Measurements from ENCODE around the gene TBC1D3B.
"Not testable (repeated sequence)": the region's sequence is repeated elsewhere in the genome, so short reads cannot be mapped to it uniquely, and the experiment has no call there.

The TBC1D3B gene

DNA sequence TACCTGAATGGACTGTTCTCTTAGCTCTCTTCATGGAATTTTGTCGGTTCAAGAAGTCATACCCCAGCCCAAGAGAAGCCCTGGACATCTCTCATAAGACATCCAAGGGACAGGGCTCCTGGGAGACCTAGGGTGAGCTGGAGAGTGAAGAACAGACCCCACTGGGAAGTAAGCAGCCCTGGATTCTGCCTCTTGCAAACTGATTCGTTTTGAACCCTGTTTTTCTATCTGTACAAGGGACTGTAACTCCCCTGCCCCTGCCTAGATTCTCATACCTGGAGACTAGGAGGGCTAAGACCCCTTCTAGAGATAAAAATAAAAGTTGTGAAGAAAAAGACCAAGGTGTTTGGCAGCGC lies 19.7 kb upstream of the TBC1D3B start:
- no peaks in the 10 kb centered on the region for H3K9me3 ChIP-seq (ENCODE audit: low read length)
- H3K27ac ChIP-seq (ENCODE audit: low read depth, low read length), result no peak overlapping the region
- no peak overlapping the region for H3K4me3 ChIP-seq (ENCODE audit: low read depth in 1 of 2, low read length in 2 of 2)
- H3K36me3 ChIP-seq (ENCODE audit: insufficient read depth, low read length), result no peaks in the 10 kb centered on the region
- H3K9ac ChIP-seq (ENCODE audit: low read length), result no peak overlapping the region
- no peaks in the 10 kb centered on the region for H3K4me1 ChIP-seq (ENCODE audit: insufficient read depth, low read length)
- peaks cover 0 to 7% of the 10 kb centered on the region in 2 donors for H3K27me3 ChIP-seq (ENCODE audit: control insufficient read depth in 1 of 2, insufficient read depth in 2 of 2, low read length in 2 of 2)

DNA sequence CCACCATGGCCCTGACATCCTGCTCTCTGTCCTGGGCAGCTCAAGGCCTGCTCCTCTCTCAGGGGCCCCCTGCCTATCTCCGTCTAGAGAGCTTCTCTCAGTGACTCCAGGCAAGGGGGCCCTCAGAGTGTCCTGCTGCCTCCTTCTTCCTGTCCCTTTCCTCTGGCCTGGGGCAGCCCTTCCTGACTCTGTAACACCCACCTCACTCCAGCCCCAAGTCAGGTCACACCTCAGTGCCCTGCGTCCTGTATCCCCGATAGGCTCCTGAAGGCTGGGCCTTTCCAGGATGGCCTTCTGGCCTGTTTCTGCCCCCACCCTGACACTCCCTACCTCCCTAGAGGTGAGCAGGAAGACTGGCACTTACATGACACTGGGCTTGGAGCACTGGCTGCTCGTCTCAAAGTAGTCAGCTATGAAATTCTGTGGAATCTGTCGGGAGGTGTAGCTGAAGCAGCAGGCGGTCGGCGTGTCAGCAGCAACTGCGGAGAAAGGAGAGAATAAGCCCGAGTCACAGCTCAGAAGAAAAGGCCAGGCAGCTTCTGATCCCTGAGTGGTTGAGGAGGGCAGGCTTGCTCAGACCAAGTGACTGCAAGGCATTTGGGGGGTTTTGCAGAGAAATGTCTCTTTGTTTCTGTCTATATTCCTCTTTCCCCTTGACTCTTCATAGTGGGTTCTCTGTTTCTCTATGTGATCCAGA lies 19.1 kb upstream of the TBC1D3B start:
- H3K4me3 ChIP-seq (ENCODE audit: low read depth in 1 of 2, low read length in 2 of 2), result no peak overlapping the region
- H3K27me3 ChIP-seq (ENCODE audit: control insufficient read depth in 1 of 2, insufficient read depth in 2 of 2, low read length in 2 of 2), result peaks cover 0 to 7% of the 10 kb centered on the region in 2 donors
- H3K36me3 ChIP-seq (ENCODE audit: insufficient read depth, low read length), result no peaks in the 10 kb centered on the region
- H3K27ac ChIP-seq (ENCODE audit: low read depth, low read length), result no peak overlapping the region
- no peak overlapping the region for H3K9ac ChIP-seq (ENCODE audit: low read length)
- H3K4me1 ChIP-seq (ENCODE audit: insufficient read depth, low read length), result no peaks in the 10 kb centered on the region
- no peaks in the 10 kb centered on the region for H3K9me3 ChIP-seq (ENCODE audit: low read length)

DNA sequence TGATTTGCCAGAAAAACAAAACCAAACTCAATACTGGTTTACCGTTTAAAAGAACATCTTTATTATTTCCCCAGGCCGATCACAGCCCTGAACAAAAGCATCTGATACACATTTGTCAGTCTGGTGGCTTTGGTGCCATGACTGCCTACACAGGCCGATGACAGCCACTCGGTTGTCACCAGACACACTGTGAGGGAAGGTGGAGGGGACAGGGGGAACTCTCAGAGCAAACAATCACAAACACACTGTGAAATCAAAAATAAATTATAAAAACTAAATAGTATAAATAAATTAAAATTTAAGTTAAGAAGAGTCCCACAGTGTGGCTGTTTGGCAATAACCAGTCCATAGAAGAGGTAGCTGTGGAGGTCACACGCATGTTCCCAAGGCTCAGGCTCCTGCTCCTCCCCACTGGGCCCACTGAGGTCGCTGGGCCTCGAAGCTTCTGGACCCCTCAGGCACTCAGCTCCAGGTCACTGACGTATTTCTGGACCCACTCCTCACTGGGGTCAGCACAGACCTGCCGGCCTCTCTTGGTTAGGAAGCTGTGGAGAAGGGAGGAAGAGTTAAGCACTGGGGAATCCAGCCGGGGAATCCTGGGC lies 18.5 kb upstream of the TBC1D3B start:
- H3K4me3 ChIP-seq (ENCODE audit: low read depth in 1 of 2, low read length in 2 of 2); H3K27me3 ChIP-seq (ENCODE audit: control insufficient read depth in 1 of 2, insufficient read depth in 2 of 2, low read length in 2 of 2); H3K9ac ChIP-seq (ENCODE audit: low read length); H3K36me3 ChIP-seq (ENCODE audit: insufficient read depth, low read length); H3K4me1 ChIP-seq (ENCODE audit: insufficient read depth, low read length); H3K9me3 ChIP-seq (ENCODE audit: low read length); H3K27ac ChIP-seq (ENCODE audit: low read depth, low read length): not testable (repeated sequence)

DNA sequence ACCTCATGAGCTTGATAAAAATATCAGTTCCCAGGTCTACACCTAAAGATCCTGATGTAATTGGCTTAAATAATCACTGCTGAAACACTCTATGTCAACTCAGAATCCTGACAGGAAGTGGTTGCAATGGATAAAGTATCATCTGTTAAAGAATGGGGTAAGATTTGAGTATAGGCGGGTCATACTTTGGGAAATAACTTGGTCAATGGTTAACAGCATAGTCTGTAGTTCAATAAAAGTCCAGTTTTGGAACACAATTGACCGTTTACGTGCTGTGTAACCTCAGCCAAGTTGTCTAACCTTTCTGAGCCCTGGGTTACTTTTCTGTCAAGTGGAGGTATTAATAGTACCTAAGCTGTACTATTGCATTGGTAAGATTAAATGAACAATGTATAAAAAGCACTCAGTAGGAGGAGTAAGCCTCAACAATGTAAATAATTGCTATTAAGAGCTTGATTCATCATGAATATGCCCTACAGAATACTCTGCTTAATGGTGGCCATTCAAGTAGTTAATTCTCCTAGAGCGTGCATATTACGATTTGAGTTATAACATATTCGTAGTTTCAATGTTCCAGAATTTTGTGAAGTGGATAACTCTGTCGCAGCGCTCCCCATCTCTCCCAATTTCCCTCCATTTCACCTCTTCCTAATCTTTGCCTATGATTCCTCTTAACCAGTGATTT lies 17.9 kb upstream of the TBC1D3B start:
- H3K27ac ChIP-seq (ENCODE audit: low read depth, low read length); H3K27me3 ChIP-seq (ENCODE audit: control insufficient read depth in 1 of 2, insufficient read depth in 2 of 2, low read length in 2 of 2); H3K9ac ChIP-seq (ENCODE audit: low read length); H3K9me3 ChIP-seq (ENCODE audit: low read length); H3K4me3 ChIP-seq (ENCODE audit: low read depth in 1 of 2, low read length in 2 of 2); H3K36me3 ChIP-seq (ENCODE audit: insufficient read depth, low read length); H3K4me1 ChIP-seq (ENCODE audit: insufficient read depth, low read length): not testable (repeated sequence)

DNA sequence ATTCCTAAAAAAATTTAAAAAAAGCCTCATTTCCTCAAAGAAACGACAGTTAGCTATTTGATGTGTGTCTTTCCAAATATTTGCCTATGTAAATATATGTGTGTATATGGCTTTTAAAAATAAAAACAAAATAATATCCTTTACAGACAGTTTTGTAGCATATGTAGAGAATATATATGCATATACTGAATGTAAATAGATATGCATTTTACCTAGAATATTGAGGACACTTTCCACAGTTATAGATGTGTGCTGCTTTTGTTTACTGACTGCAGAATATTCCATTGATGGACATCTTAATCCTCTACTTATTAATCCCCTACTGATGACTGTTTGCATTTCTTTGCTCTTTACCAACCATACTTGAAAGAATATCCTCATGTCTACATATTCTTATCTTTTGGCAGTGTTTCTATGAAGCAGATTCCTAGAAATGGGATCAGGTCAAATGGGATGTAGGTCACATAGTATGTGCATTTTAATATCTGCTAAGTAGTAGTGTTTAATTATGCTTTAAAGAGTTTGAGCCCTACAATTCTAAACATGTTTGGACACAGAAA lies 16.9 kb upstream of the TBC1D3B start:
- Histone ChIP-seq H3K36me3 (ENCODE audit: insufficient read depth, low read length) (no peaks in the 10 kb centered on the region), H3K9me3 (ENCODE audit: low read length) (no peaks in the 10 kb centered on the region), H3K9ac (ENCODE audit: low read length) (no peak overlapping the region), H3K4me3 (ENCODE audit: low read depth in 1 of 2, low read length in 2 of 2) (no peak overlapping the region), H3K4me1 (ENCODE audit: insufficient read depth, low read length) (no peaks in the 10 kb centered on the region), H3K27me3 (ENCODE audit: control insufficient read depth in 1 of 2, insufficient read depth in 2 of 2, low read length in 2 of 2) (peaks cover 0 to 7% of the 10 kb centered on the region in 2 donors), H3K27ac (ENCODE audit: low read depth, low read length) (no peak overlapping the region)

DNA sequence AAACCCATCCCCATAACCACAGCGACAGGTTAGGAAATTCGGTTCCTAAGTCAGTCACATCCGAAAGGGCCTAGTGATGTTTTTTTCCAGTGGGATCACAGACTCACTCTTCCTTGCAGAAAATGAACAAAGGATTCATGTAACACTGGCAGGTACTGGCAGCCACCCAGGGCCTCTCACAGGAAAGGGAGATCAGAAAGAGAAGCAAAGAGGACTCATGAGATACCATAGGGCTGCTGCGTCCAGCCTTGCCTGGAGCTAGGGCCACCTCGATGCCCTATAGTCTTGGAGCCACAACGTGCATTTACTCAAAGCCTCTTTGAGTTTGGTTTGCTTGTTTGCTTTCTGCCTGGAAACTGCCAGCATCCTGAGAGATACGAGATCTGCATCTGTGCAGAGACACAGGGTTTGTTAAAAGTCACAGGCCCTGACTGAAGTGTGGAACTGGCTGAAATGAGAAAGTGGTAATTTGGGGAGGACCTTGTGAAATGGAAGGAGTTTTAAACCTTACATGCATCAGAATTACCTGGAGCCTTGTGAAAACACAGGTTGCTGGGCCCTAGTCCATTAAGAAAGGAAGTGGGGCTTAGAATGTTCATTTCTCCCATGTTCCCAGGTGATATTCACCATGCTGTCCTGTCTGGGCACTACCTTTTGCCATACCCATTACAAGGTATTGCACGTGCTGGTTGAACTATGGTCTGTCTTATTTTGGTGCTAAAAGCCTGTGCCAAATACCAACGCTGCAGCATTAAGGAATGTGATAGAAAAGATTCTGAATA lies 14.3 kb upstream of the TBC1D3B start:
- H3K4me1 ChIP-seq (ENCODE audit: insufficient read depth, low read length); H3K27ac ChIP-seq (ENCODE audit: low read depth, low read length); H3K36me3 ChIP-seq (ENCODE audit: insufficient read depth, low read length); H3K9ac ChIP-seq (ENCODE audit: low read length); H3K4me3 ChIP-seq (ENCODE audit: low read depth in 1 of 2, low read length in 2 of 2); H3K27me3 ChIP-seq (ENCODE audit: control insufficient read depth in 1 of 2, insufficient read depth in 2 of 2, low read length in 2 of 2); H3K9me3 ChIP-seq (ENCODE audit: low read length): not testable (repeated sequence)

DNA sequence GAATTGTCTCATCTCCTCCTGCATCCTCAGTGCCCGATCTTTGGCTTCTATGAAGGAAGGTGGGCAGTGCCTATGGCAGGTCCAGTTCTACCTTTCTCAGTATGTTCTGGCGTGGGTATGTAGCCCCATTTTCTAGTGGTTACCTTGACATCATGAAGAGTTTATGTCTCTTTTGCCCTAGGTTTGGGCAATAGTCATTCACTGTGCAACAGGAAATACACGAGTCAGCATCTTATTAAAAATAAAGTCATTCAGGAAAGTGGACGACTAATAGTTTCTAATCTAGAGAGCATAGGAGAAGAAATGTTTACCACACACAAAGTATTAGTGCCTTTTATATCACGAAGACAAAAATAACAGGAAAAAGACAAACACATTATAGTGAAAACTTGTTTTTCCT lies 13.6 kb upstream of the TBC1D3B start:
- H3K27ac ChIP-seq (ENCODE audit: low read depth, low read length); H3K9me3 ChIP-seq (ENCODE audit: low read length); H3K4me3 ChIP-seq (ENCODE audit: low read depth in 1 of 2, low read length in 2 of 2); H3K9ac ChIP-seq (ENCODE audit: low read length); H3K27me3 ChIP-seq (ENCODE audit: control insufficient read depth in 1 of 2, insufficient read depth in 2 of 2, low read length in 2 of 2); H3K36me3 ChIP-seq (ENCODE audit: insufficient read depth, low read length); H3K4me1 ChIP-seq (ENCODE audit: insufficient read depth, low read length): not testable (repeated sequence)

DNA sequence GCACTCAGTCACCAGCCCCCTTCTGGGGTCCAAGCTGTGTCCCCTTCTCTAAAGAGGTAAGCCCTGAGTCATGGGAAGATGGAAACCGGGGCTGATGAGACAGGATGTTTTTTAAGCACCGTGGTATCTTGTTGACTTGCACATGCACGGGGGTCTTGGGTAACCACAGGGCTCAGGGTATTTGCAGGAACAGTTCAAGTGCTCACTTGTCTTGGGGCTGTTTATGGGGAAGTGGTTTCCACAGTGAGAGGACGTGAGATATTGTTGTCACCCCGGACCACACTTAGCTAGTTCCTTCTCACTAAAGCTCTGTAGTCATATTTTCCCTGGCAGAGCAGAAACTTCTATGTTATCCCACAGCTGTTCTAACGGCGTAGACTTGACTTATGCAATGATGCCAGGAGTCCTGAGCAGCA lies 12.5 kb upstream of the TBC1D3B start:
- H3K27me3 ChIP-seq (ENCODE audit: control insufficient read depth in 1 of 2, insufficient read depth in 2 of 2, low read length in 2 of 2), result peaks cover 0 to under 1% of the 10 kb centered on the region in 2 donors
- no peak overlapping the region for H3K9ac ChIP-seq (ENCODE audit: low read length)
- H3K36me3 ChIP-seq (ENCODE audit: insufficient read depth, low read length), result no peaks in the 10 kb centered on the region
- no peaks in the 10 kb centered on the region for H3K9me3 ChIP-seq (ENCODE audit: low read length)
- H3K4me3 ChIP-seq (ENCODE audit: low read depth in 1 of 2, low read length in 2 of 2), result no peak overlapping the region
- H3K4me1 ChIP-seq (ENCODE audit: insufficient read depth, low read length), result no peaks in the 10 kb centered on the region
- no peak overlapping the region for H3K27ac ChIP-seq (ENCODE audit: low read depth, low read length)

DNA sequence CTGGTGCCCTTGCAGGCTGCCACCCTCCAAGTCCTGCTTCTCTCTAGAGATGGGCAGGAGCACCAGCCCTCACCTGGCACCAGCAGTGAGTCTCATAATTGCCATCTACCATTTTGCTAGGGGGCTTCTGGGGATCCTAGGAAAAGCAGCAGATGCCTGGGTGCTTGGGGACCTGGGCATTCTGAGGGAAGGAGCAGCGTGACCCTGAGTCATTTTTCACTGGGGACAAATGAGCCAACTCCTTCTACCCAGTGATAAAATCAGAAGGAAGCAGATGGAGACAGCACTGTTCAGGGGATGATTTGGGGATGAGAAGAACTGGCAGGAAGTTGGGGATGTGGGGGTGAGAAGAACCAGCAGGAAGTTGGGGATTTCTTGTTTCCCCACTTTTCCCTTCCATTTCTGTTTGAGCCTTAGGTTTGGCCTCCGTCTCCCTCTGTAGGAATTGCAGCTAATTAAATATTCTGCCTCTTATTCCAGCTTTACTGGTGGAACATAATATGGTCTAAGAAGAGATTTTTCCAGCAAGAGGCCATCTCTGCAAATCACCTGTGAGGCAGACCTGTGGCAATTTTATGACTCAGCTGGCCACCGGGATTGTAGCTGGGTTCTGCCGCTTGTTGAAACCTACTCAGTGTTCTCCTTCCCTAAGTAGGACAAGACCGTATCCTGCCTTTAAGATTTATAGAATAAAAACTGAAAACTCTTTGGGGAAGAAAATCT lies 11.7 kb upstream of the TBC1D3B start:
- not testable (repeated sequence) for H3K36me3 ChIP-seq (ENCODE audit: insufficient read depth, low read length); H3K4me3 ChIP-seq (ENCODE audit: low read depth in 1 of 2, low read length in 2 of 2); H3K27me3 ChIP-seq (ENCODE audit: control insufficient read depth in 1 of 2, insufficient read depth in 2 of 2, low read length in 2 of 2); H3K9me3 ChIP-seq (ENCODE audit: low read length); H3K9ac ChIP-seq (ENCODE audit: low read length); H3K4me1 ChIP-seq (ENCODE audit: insufficient read depth, low read length); H3K27ac ChIP-seq (ENCODE audit: low read depth, low read length)

DNA sequence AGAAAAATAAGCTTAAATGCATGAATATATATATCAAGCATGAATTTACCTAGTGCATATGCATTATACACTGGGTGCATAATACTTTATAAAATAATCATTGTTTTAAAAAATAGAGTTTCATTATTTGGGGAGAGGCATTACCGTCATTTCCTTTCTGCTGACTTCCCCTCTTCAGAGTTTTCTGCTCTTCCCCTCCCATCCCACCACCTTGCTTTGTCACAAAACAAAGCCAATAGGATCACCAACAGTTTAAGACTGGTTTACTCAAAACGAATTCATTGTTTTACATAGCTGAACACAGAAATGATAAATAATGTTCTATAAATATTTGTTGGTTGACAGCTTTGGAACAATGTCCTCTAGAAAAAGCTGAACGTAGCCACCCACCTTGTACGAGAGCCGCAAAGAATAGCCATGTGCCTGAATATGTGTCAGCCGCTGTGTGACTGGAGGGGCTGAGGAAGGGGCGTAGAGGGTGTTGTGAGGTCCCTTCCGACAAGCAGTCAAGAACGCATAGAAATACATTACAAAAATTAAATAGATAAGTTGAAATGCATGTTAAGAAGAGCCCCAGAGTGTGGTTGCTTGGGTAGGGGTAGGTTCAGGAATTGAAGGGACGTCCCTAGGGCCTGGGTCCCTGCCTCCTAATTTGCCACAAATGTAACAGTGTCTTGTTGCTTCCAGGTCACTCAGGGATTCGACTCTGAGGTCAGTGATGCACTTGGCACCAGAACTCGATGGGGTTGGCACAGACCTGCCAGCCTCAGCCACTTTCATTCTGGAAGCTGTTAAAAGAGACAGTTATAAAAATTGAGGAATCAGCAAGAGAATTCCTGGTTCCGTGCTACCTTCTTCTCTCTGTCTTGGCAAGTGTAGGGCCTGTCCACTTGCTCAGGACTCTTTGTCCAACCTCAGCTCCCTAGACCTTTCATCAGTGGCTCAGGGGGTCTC lies 10.7 kb upstream of the TBC1D3B start:
- not testable (repeated sequence) for H3K4me1 ChIP-seq (ENCODE audit: insufficient read depth, low read length); H3K36me3 ChIP-seq (ENCODE audit: insufficient read depth, low read length); H3K9me3 ChIP-seq (ENCODE audit: low read length); H3K4me3 ChIP-seq (ENCODE audit: low read depth in 1 of 2, low read length in 2 of 2); H3K9ac ChIP-seq (ENCODE audit: low read length); H3K27ac ChIP-seq (ENCODE audit: low read depth, low read length)
- H3K27me3 ChIP-seq (ENCODE audit: control insufficient read depth in 1 of 2, insufficient read depth in 2 of 2, low read length in 2 of 2), result peaks cover 0 to 10% of the 10 kb centered on the region in 2 donors
